SW 1271 (cell line): ENCODE results near the gene TMEM225B.
"Not testable (repeated sequence)": the region's sequence is repeated elsewhere in the genome, so short reads cannot be mapped to it uniquely, and the experiment has no call there.

ENCODE experiments used
- DNase-seq, 2 experiments: peaks; one replicate each; lab custom pipeline; 2025; lab: John Stamatoyannopoulos, UW

The TMEM225B gene

DNA sequence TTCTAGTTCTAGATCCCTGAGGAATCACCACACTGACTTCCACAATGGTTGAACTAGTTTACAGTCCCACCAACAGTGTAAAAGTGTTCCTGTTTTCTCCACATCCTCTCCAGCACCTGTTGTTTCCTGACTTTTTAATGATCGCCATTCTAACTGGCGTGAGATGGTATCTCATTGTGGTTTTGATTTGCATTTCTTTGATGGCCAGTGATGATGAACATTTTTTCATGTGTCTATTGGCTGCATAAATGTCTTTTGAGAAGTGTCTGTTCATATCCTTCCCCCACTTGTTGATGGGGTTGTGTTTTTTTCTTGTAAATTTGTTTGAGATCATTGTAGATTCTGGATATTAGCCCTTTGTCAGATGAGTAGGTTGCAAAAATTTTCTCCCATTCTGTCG is 56.6 kb downstream of the TMEM225B start:
- not testable (repeated sequence) for DNase-seq

DNA sequence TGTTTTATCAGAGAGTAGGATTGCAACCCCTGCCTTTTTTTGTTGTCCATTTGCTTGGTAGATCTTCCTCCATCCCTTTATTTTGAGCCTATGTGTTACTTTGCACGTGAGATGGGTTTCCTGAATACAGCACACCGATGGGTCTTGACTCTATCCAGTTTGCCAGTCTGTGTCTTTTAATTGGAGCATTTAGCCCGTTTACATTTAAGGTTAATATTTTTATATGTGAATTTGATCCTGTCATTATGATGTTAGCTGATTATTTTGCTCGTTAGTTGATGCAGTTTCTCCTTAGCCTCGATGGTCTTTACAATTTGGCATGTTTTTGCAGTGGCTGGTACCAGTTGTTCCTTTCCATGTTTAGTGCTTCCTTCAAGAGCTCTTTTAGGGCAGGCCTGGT is 59.8 kb downstream of the TMEM225B start:
- not testable (repeated sequence) for DNase-seq
